ENCODE results near the gene STAC3.

DNA sequence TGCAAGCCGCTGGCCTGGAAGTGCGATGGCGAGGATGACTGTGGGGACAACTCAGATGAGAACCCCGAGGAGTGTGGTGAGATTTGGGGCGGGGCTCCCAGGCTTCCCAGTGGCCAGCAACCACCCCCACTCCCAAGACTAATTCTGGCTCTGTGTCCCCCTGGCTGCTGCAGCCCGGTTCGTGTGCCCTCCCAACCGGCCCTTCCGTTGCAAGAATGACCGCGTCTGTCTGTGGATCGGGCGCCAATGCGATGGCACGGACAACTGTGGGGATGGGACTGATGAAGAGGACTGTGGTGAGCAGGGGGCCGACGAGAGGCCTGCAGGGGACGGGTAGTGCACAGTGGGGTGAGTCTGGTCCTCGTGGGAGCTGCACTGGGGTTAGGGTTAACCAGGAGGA lies 46.5 kb downstream of the STAC3 start:
- TF ChIP-seq, protein P1, sequence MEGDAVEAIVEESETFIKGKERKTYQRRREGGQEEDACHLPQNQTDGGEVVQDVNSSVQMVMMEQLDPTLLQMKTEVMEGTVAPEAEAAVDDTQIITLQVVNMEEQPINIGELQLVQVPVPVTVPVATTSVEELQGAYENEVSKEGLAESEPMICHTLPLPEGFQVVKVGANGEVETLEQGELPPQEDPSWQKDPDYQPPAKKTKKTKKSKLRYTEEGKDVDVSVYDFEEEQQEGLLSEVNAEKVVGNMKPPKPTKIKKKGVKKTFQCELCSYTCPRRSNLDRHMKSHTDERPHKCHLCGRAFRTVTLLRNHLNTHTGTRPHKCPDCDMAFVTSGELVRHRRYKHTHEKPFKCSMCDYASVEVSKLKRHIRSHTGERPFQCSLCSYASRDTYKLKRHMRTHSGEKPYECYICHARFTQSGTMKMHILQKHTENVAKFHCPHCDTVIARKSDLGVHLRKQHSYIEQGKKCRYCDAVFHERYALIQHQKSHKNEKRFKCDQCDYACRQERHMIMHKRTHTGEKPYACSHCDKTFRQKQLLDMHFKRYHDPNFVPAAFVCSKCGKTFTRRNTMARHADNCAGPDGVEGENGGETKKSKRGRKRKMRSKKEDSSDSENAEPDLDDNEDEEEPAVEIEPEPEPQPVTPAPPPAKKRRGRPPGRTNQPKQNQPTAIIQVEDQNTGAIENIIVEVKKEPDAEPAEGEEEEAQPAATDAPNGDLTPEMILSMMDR (IDR thresholded peaks at IDR 0.05; ENCODE audit: insufficient read depth, low read depth, low read length): no peak
- no peak for TF ChIP-seq EZH2 (IDR thresholded peaks at IDR 0.05; ENCODE audit: insufficient read depth, low read length)

Measured in astrocyte (in vitro differentiated cells and primary cell).